ENCODE data around the gene RNF207. TPM values are rescaled to one million over a fixed set of nuclear protein-coding genes. Genes with fewer than 3 reads are reported as not detected.

The RNF207 gene
- total RNA-seq, 1 experiment from 2014 or later, result 1.3 TPM

DNA sequence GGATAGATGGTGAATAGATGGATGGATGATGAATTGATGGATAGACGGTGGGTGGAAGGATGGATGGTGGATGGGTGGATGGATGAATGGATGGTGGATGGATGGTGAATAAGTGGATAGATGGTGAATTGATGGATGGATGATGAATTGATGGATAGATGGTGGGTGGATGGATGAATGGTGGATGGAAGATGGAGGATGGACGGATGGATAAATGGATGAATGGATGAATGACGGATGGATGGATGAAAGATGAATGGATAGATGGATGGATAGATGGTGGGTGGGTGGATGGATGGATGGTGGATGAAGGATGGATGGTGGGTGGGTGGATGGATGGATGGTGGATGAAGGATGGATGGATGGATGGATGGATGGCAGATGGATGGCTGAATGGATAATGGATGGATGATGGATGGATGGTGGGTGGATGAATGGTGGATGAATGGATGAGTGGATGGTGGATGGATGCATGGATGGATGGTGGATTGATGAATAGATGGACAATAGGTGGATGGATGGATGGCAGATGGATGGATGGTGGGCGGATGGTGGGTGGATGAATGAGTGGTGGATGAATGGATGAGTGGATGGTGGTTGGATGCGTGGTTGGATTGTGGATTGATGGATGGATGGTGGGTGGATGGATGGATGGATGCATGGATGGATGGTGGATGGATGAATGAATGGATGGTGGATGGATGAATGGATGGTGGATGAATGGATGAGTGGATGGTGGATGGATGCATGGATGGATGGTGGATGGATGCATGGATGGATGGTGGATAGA, 31.1 kb upstream of the RNF207 start:
- DNase-seq (ENCODE audit: low read depth), result no peak

DNA sequence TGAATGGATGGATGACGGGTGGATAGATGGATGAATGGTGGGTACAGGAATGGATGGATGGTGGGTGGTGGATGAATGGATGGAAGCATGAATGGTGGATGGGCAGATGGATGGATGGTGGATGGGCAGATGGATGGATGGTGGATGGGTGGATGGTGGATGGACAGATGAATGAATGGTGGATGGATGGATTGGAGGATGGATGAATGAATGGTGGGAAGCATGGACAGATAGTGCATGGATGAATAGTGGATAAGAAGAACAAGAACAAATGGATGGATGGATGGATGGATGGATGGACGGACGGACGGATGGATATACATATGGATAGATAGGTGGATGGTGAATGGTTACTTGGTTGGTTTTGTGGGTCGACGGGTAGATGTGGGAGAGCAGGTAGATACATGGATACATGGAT, 30.5 kb upstream of the RNF207 start:
- no peak for DNase-seq (ENCODE audit: low read depth)

DNA sequence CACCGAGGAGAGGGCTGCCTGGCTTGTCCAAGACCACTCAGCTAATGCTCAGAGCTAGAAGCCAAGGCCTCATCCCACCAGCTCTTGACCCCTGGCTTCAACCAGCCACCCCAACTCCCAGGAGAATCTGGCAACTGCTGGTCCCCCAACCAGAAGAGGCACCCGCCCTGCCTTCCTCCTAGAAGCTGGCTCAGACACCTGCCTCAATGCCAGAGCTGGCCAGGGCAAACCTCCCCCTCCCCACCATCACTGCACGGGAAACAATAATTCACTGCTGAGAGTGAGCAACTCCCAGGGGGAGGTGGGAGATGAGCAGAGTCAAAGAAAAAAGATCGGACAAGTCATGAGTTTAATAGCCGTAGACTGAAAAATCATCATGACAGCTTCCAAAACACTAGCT, 29.1 kb upstream of the RNF207 start:
- no peak for DNase-seq (ENCODE audit: low read depth)

DNA sequence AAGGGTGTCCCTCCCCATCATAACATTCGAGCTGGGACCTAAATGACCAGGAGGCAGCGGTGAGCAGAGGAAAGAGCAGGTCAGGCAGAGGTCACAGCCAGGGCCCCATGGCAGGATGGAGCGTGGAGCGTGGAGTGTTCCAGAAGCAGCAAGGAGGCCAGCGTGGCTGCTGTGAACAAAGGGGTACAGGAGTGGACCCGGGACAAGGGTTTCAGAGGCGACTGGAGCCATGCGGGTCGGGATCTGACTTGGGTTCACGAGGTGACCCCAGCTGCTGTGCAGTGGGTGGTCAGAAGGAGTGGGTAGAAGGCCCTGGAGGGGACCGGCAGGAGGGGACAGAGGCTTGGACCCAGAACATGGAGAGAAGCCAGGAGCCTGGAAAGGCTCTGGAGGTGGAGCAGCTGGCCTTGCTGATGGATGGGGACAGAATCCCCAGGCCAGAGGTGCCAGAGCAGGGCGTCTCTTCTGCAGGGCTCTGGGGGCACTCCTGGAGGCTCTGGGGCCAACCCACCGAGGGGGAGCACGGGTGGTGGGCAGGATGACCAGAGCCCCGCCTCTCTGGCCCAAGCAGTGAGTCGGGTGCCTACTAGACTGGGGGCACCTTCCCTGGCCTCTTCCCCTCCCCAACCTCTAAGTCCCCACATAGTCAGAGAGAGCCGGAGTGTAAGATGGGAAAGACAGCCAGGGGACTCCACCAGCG, 28.1 kb upstream of the RNF207 start:
- no peak for DNase-seq (ENCODE audit: low read depth)

DNA sequence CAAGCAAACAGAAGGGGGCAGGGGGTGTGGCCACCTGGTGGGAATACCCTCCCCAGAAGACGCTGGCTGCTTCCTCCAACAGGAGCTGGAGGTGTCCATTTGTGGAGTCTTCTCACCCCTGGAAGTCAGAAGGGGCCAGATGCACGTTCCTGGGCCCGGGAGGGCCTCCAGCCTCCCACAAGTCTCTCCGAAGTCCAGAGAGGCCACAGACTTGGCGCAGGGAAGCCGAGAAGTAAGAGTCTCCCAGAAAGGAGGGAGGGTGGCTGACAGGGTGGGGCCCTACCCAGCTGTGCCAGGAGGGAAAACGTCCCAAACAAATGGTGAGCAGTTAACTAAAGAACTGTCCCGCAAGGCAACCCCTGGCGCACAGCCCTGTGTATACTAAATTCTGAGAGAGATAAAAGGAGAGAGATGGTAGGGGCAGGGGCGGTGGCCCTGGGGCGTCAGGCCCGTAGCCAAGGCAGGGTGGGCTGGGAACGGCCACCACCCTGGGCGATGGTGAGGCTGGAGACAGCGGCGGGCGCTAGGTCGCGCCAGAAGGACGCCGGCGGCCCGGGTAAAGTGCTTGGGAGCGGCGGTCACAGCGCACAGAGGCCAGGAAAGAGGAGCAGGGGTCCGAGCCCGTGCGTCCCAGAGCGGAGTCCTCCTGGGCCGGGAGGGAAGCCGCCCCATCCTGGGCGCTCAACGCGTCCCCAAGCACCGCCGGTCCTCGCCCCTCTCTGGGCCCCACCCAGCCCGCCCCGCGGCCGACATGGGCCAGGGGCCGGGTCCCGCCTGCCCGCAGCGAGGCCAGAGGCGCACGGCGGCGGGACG, 27.0 kb upstream of the RNF207 start:
- DNase-seq (ENCODE audit: low read depth), result no peak

DNA sequence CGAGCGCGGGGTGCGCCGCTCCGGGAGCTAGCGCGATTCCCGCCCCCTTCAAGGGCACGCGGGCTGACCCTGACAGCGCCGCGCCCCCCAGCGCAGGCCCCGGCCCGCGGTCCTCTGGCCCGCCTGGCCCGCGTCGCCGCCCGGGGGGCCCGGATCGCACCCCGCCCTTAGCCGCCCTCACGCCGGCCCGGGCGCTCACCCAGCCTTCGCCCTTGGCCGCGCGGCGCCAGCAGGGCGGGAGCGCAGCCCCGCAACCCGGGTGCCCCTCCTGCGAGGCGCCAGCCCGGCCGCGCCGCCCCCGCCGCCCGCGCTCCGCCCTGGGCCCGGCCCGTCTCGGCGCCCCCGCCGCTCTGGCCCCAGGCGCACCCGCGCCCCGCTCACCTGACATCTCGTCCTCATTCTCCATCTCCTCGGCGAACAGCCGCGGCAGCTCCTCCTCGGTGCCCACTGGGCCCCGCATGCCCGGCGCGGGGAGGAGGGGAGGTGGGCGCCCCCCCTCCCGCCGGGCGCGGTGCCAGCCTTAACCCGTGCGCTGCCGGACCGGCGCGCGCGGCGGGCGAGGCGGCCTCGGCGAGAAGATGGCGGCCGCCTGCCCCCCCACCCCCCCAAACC, 26.2 kb upstream of the RNF207 start:
- DNase-seq (ENCODE audit: low read depth), result no peak

DNA sequence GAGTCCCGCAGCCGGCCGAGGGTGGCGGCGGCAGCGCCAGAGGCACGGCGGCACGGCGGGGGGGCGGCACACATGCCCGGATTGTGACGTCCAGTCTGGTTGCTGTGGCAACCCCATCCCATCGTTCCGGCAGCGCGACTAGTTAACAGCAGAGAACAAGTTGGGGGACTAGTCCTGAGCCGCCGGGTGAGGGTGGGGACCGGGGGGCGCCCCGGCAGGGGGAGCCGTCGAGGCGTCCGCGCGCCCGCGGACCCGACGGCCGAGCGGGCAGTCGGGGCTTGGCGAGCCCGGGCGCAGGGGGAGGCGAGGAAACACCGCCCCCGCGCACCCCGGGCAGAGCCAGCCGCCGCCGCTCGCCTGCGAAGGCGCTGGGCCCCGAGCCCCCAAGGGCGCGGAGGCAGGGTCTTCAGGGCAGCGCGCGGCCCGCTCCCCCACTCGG, 25.6 kb upstream of the RNF207 start, which contains the start of gene CHD5:
Gene CHD5, minus strand, starts transcription at position 54 of the 439 bp plus-strand sequence. CDS start 298 bp downstream, outside the sequence.
- no peak for DNase-seq (ENCODE audit: low read depth)

DNA sequence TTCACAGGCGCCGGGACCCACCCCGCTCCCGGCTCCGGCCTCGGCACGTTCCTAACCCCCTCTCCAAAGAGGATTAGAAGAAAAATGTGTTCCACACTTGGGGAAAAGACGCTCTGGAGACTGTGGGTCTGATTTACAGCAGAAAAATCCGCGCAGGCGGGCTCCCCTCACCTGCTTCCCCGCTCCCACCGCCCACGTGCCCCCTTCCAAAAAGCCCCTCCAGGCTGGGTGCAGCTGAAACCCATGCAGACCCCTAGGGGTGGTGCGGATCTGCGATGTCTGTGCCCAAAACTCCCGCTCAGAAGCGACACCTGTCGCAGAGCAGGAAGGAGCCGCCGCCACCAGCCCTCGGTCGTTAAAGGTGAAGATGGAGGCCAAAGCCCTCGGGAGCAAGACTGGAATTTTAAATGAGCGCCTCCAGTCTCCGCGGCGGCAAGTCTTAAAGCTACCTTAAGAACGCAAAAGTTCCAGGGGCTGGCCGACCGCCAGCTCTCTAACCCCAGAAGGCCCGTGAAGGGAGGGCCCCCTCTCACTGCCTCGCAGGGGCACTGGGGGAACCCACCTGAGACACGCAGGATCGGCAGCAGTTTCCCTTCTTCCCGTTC, 25.1 kb upstream of the RNF207 start:
- DNase-seq (ENCODE audit: low read depth), result no peak

DNA sequence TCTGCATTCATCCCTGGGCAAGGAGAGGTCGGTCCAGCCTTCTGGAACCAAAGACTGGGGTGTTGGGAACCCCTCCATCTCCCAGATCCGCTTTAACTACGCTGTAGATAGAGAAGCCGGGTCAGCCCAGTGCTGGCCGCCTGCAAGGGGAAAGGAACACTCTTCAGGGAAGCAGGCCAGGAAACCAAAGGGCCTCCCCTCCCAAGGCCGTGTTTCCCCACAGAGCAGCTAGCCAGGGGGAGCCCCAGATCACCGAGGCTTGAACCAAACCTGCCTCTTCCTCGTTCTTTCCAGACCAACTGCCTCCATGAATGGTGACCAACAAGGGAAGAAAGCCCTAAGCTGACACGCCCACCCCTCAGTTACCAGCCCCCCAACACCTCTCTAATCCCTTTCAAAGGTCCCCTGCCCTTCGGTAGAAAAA, 24.6 kb upstream of the RNF207 start:
- no peak for DNase-seq (ENCODE audit: low read depth)

DNA sequence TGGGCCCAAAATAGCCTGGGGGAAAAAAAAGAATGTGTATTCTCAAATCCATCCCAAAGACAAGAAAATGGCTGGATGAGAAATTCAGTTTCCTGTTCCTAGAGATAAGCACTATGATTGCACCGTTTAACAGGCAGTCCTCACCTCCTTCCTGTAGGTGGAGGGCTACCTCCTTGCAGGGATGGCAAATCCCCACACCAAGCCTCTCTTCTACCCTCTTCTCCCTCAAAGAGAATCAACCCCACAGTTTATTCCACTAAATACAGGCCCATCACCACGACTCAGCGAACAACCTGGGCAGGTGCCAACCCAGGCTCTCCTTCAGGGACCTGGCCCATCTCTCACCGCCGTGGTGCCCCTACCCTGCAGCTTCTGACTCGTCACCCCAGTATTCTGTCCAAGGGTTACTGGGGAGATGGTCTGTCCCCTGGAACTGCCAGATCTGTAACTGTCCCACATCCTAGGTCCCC, 22.4 kb upstream of the RNF207 start:
- no peak for DNase-seq (ENCODE audit: low read depth)

DNA sequence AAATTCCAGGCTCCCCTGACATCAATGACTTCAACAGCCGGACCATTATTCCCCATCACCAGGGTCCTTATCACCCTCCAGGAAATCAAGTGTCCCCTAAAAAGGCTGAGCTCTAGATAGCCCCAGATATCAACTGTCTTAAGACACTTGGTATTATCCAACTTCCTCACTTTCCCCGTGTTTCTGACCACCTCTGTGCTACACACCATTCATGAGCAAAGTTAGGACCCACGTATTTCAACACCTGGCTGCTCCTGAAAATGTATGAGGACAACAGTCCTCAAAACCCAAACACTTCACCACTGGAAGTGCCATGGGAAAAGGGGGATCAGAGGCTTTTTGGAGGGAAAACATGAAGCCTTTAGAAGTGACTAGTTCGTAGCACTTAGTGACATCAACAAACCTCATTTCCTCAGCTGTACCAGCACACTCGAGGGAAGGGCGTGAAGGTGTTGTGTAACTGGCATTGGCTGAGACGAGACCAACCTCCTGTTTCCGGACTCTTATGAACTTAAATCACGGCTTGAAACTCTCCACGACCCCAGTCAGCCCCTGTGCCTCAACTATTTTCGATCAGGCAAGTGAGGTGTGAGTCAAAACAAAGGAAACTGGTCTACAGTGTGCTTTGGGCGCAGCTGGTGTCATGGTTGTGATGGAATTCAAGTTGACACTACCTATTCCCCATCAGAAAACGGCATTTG, 21.7 kb upstream of the RNF207 start:
- no peak for DNase-seq (ENCODE audit: low read depth)

DNA sequence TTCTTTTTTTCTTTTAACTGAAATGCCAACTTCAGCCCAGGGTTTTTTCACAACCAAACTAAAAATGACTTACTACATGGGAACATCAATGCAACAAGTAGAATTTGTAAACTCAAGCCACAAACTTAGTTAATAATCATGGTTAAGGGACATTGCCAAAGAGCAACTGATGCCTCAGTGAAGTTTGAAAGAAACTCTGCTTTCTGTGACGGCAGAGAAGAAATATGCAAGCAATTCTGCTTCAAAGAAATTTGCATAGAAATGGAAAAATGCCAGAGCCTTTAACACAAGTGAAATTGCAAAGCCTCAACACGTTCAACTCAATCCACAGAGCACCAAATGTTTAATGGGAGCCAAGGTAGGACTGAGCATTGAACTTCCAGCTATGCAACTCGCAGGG, 20.8 kb upstream of the RNF207 start:
- no peak for DNase-seq (ENCODE audit: low read depth)

DNA sequence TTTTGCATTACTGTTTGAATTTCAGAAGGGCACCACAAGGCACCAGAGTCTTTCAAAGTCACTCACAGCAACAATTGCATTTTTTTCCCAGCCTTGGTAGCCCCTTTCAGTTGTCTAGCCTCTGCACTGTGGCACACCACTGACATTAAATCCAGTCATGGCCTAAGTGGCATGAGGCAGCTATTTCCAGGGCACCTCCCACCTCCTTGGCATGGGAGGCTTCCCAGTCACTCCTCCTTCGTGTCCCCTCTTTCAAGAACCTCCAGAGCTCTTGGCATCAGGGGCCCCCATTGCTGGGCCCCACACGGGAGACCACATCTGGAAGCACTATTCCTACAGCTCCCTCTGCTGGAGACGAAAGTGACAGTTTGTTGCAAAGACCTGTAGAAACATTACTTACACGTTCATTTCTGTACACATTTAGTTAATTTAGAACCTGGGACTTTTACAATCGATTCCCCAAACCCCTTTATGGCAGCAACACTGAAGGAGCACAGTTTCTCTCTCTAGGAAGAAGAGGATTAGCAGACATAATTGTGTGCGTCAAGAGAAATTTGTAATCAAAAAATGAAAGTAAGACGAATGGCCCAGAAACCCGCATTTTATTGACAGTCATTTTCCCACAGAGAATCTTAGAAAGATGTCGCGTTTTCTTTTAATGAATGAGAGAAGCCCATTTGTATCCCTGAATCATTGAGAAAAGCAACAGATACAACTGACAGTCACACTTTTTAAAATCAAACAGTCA, 20.1 kb upstream of the RNF207 start:
- DNase-seq (ENCODE audit: low read depth), result no peak

DNA sequence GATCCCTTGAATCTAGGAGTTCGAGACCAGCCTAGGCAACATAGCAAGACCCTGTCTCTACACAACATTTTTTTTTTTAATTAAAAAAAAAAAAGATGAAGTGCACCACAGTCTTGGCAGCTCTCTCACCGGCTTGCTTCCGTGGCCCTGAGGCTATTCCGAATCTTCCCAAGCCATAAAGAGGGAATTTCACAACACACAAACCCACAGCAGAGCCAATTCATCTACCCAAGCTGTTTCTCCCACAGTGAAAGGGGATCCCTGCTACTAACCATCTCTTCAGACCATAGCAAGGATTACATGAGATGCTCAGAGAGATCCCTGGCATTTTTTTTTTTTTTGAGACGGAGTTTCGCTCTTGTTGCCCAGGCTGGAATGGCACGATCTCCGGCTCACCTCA, 17.5 kb upstream of the RNF207 start:
- DNase-seq (ENCODE audit: low read depth), result no peak

DNA sequence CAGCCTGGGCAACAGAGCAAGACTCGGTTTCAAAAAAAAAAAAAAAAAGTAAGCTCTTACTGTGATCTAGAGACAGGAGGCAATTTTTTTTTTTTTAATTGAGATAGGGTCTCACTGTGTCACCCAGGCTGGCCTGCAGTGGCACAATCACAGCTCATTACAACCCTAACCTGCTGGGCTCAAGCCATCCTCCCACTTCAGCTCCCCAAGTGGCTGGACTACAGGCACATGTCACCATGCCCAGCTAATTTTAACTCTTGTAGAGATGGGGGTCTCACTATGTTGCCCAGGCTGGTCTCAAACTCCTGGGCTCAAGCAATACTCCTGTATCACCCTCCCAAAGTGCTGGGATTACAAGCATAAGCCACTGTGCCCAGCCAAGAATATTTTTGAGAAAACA, 14.0 kb upstream of the RNF207 start:
- DNase-seq (ENCODE audit: low read depth), result no peak

DNA sequence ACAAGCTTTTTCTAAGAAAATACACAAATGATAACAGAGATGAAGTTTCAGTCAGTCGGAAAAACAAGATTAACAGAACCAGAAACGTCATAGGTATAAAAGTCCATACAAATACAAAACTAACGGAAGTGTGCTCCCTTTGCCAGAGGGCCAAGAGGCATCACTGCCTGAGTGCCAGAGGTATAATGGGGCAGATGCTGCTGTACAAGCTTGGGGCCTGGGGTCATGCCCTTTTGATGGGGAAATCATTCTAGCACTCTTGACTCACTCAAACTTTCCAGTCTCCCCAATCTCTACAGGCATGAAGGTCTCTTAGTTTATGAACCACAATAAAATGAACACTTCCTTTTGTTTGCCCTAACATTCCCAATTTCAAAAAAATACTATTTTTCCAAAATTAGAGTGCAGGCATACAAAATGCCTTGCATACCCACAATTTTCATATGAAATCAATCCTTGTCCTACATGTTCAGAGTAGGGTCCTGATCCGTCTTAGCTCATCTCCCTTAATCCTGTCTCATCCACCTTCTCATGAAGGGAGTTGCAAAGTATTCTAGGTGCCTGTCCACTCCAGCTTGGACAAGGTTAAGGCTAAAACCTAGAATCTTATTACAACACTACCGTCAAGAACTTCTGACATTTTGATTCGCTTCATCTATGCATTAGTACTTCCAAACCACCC, 8.0 kb upstream of the RNF207 start:
- peak; percentile 45 for DNase-seq (ENCODE audit: low read depth)

DNA sequence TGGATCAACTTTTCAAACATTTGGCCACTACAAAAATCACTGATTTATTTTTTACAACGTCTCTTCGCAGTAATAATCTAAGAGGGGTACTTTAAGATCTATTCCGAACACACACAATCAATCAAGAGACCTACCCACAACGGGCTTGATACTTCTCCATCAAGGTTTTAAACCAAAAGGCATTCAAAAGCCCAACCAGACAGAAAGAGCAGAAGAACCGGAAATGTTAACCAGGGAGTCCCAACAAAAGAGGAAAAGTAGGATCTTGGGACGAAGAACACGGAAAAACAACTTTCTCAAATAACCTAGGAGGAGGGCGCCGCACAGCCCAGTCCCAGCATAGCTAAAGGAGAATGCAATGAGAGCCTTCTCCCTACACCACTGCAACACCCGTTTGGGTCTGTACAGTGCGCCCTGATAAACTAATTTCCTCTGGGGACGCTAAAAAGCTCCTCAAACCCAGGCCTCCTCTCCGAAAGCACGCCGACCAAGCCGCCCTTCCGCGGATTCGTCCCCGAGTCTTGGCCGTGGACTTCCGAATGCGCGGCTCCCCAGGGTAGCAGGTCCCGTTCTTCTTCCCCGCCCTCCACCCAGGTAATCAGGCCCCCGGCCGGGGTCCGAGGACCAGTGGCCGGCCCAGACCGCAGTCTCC, 7.1 kb upstream of the RNF207 start:
- DNase-seq (ENCODE audit: low read depth), result no peak

All from LHCN-M2 (cell line).